ENCODE measurements around the gene TRMT1L. TPM values are rescaled to one million over a fixed set of nuclear protein-coding genes. Genes with fewer than 3 reads are reported as not detected.

Gene TRMT1L
- total RNA-seq, 1 donor from 2014 or later, result 0.96 TPM

DNA sequence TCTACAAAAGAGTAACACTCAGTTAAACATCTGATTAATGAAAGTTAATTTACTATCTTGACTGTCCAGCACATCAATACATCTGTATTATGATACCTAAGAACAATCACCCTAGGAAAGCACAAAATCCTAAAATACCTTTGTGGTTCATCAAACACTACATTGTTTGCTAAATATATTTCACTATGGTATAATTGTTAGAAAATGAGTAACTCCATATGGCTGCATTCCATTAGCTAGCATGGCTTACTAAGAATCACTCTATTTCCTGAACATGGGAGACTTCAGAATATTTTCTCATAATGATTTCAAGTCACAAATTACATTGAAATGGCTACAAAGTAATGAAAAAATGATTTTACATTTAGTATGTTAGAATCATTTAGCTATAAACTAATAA is 12.5 kb downstream of the TRMT1L start:
- peaks cover 14 to 66% of the 10 kb centered on the region in 2 donors for H3K36me3 ChIP-seq
- TF ChIP-seq, protein P1, sequence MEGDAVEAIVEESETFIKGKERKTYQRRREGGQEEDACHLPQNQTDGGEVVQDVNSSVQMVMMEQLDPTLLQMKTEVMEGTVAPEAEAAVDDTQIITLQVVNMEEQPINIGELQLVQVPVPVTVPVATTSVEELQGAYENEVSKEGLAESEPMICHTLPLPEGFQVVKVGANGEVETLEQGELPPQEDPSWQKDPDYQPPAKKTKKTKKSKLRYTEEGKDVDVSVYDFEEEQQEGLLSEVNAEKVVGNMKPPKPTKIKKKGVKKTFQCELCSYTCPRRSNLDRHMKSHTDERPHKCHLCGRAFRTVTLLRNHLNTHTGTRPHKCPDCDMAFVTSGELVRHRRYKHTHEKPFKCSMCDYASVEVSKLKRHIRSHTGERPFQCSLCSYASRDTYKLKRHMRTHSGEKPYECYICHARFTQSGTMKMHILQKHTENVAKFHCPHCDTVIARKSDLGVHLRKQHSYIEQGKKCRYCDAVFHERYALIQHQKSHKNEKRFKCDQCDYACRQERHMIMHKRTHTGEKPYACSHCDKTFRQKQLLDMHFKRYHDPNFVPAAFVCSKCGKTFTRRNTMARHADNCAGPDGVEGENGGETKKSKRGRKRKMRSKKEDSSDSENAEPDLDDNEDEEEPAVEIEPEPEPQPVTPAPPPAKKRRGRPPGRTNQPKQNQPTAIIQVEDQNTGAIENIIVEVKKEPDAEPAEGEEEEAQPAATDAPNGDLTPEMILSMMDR (IDR thresholded peaks at IDR 0.05), result no peak
- intact Hi-C loops (cut with DNase I), result no loop called here
- no peaks in the 10 kb centered on the region for H3K4me1 ChIP-seq
- H3K9me3 ChIP-seq, result no peaks in the 10 kb centered on the region
- no peaks in the 10 kb centered on the region for H3K27me3 ChIP-seq
- no peak overlapping the region for H3K27ac ChIP-seq
- H3K4me3 ChIP-seq, result no peak overlapping the region
- DNase-seq (ENCODE audit: low spot score in 2 of 2), result no peak

DNA sequence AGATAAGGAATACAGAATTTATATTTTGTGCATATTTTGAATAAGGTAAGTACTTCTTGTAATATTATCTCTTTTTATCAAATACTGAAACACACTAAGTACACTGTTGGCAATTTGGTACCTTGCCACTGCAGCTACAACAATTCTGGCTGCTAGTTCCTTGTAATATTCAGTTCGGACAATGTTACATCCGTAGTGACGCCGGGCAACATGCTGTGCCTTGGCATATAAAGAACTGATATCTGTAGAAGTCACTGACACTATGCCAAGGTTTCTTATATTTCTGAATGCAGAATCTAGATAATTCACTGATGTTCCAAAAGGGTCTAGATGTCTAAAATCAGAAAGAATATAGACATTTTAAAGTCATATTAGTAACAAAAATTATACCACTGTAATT is 17.5 kb downstream of the TRMT1L start:
- no peak for DNase-seq (ENCODE audit: low spot score in 2 of 2)
- TF ChIP-seq, protein P1 (IDR thresholded peaks at IDR 0.05), result no peak
- Histone ChIP-seq H3K27ac (no peak overlapping the region), H3K4me3 (no peak overlapping the region), H3K27me3 (no peaks in the 10 kb centered on the region), H3K36me3 (peaks cover 23 to 67% of the 10 kb centered on the region in 2 donors), H3K9me3 (no peaks in the 10 kb centered on the region), H3K4me1 (no peaks in the 10 kb centered on the region)
- intact Hi-C loops (cut with DNase I), result no loop called here

DNA sequence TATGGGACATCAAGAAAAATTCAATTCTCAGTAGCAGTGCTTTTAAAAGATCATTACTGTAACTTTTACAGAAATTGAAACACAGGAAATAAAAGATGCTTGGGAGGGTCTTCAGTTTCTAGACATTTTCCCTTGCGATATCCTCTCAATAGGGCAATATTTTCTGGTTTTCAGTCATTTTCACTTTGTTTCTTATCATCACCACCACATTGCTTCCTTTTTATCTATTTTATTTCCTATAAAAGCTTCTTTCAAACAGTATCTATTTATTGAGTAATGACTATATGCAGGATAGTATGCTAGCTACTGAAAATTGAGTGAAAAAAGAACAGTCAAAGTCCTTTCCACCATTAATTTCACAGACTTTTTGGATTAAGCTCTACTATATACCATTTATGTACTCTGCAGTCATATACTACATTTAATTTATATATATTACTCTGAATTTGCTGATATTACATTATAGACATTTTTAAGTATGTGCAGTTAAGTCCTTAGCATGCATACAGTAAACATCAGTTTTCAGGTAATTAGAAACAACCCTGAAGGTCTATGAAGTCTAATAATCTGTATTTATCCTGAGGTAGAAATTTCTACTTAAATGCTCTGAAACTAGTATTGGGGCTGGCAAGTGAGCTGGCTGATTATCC is 18.7 kb downstream of the TRMT1L start:
- peaks cover 0 to under 1% of the 10 kb centered on the region in 2 donors for H3K9me3 ChIP-seq
- no peaks in the 10 kb centered on the region for H3K27me3 ChIP-seq
- H3K4me1 ChIP-seq, result no peaks in the 10 kb centered on the region
- TF ChIP-seq, protein P1 (IDR thresholded peaks at IDR 0.05), result no peak
- intact Hi-C loops (cut with DNase I), result no loop called here
- no peak overlapping the region for H3K27ac ChIP-seq
- no peak for DNase-seq (ENCODE audit: low spot score in 2 of 2)
- peaks cover 28 to 71% of the 10 kb centered on the region in 2 donors for H3K36me3 ChIP-seq
- no peak overlapping the region for H3K4me3 ChIP-seq

DNA sequence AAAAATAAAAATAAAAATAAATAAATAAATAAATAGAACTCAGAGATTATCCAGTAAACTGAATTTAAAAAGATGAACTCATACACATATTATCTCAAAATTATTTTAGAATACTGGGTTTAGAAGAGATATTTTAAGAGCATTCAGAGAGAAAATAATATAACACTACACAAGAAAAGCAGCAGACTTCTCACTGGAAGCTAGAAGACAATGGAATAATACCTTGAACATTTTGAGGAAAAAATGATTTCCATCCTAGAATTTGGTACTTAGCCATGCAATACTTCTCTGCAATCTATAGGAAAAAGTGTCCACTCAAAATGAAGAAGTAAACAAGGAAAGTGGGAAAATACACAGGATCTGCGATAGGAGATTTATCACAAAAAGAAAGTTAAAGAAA is 24.2 kb downstream of the TRMT1L start:
- H3K27me3 ChIP-seq, result no peaks in the 10 kb centered on the region
- no peak overlapping the region for H3K4me3 ChIP-seq
- H3K4me1 ChIP-seq, result no peaks in the 10 kb centered on the region
- H3K27ac ChIP-seq, result no peak overlapping the region
- H3K36me3 ChIP-seq, result peaks cover 31 to 80% of the 10 kb centered on the region in 2 donors
- no peak for DNase-seq (ENCODE audit: low spot score in 2 of 2)
- TF ChIP-seq, protein P1 (IDR thresholded peaks at IDR 0.05), result no peak
- intact Hi-C loops (cut with DNase I), result no loop called here
- H3K9me3 ChIP-seq, result peaks cover 0 to 8% of the 10 kb centered on the region in 2 donors

DNA sequence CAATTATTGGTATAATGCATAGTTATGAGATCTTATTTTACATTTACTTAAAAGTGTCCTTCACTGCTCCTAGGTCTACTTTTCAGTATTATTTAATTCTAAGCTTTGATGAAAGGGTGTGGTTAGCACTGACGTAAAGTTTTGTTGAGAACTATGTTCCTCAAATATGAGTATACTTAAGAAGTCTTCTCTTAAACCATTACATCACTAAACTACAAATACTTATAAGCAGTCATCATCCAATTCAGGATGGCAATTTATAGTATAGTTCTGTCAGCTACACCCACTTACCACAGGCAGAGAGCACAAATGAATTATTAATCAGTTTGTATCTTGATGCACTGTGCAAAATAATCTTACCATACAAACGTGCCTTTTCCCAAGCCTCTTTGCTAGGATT is 27.0 kb downstream of the TRMT1L start:
- TF ChIP-seq, protein P1 (IDR thresholded peaks at IDR 0.05), result no peak
- no peak overlapping the region for H3K4me3 ChIP-seq
- H3K36me3 ChIP-seq, result peaks cover 43 to 81% of the 10 kb centered on the region in 2 donors
- H3K9me3 ChIP-seq, result peaks cover 0 to 8% of the 10 kb centered on the region in 2 donors
- intact Hi-C loops (cut with DNase I), result no loop called here
- no peaks in the 10 kb centered on the region for H3K4me1 ChIP-seq
- no peak overlapping the region for H3K27ac ChIP-seq
- H3K27me3 ChIP-seq, result no peaks in the 10 kb centered on the region
- no peak for DNase-seq (ENCODE audit: low spot score in 2 of 2)

Measured in ascending aorta (tissue), 2 donors.